IMR-90 (cell line): ENCODE results near the gene ELFN1. TPM values are rescaled to one million over a fixed set of nuclear protein-coding genes. Genes with fewer than 3 reads are reported as not detected.

Source experiments
- ATAC-seq: fragments of 200-7000 bp; cut with Tn5 transposase; 2 replicates; pipeline ENCODE4 v1.9.1; 2020; ENCODE audit warnings: low read depth, mild to moderate bottlenecking, moderate library complexity
- BruUV-seq: library from RNA; stranded (reverse); fragments of 400-500 nt; replicated peaks from 2 replicates; lab custom pipeline; 2021; lab: Mats Ljungman, UMichigan
- CTCF ChIA-PET: fragments of 300-600 bp; formaldehyde crosslinking; extraction: SDS; loops from one replicate; lab custom pipeline; 2021; ENCODE audit warnings: antibody characterized with exemption; lab: Yijun Ruan, JAX
- POLR2A ChIA-PET: fragments of 300-600 bp; sonication (Branson Sonifier 250); formaldehyde crosslinking; loops from one replicate; lab custom pipeline; 2022; ENCODE audit warnings: antibody characterized with exemption; ENCODE audit not compliant: unreplicated experiment; lab: Charles Lee
- DNase-seq: peaks from one replicate; pipeline ENCODE4 v3.0.0; 2013
- H2AFZ ChIP-seq: replicated peaks from 2 replicates; pipeline ENCODE3; 2013; ENCODE audit warnings: low read length, mild to moderate bottlenecking; ENCODE audit not compliant: poor library complexity
- H2AK5ac ChIP-seq: 2 replicates; pipeline ENCODE4 v1.6.1; 2013; ENCODE audit warnings: low read depth, low read length, inconsistent platforms
- H2AK9ac ChIP-seq: replicated peaks from 2 replicates; pipeline ENCODE3; 2013; ENCODE audit warnings: mild to moderate bottlenecking, low read depth, low read length, moderate library complexity; ENCODE audit not compliant: poor library complexity
- H2BK120ac ChIP-seq: 2 replicates; pipeline ENCODE4 v1.6.1; 2013; ENCODE audit warnings: low read depth, low read length, inconsistent platforms
- H2BK15ac ChIP-seq: 3 replicates; pipeline ENCODE4 v1.6.1; 2013; ENCODE audit warnings: low read depth, low read length, inconsistent platforms
- H2BK20ac ChIP-seq: 2 replicates; pipeline ENCODE4 v1.6.1; 2013; ENCODE audit warnings: low read depth, mild to moderate bottlenecking, inconsistent platforms, low read length, moderate library complexity
- H2BK5ac ChIP-seq: 2 replicates; pipeline ENCODE4 v1.6.1; 2013; ENCODE audit warnings: mild to moderate bottlenecking, low read depth, low read length, inconsistent platforms; ENCODE audit not compliant: poor library complexity, severe bottlenecking
- H3K14ac ChIP-seq: replicated peaks from 2 replicates; pipeline ENCODE4 v1.6.1; 2013; ENCODE audit warnings: low read depth, low read length, inconsistent platforms
- H3K18ac ChIP-seq: 2 replicates; pipeline ENCODE4 v1.6.1; 2013; ENCODE audit warnings: low read depth, low read length, control low read depth
- H3K23ac ChIP-seq: 2 replicates; pipeline ENCODE4 v1.6.1; 2013; ENCODE audit warnings: low read depth, low read length, inconsistent platforms
- H3K27ac ChIP-seq: 2 replicates; pipeline ENCODE4 v1.5.1; 2013; ENCODE audit warnings: mild to moderate bottlenecking, control low read depth, low read length; ENCODE audit not compliant: insufficient read depth
- H3K27me3 ChIP-seq: 2 replicates; pipeline ENCODE4 v1.6.1; 2013; ENCODE audit warnings: low read length; ENCODE audit not compliant: control insufficient read depth, insufficient read depth
- H3K36me3 ChIP-seq: 2 replicates; pipeline ENCODE4 v1.6.1; 2013; ENCODE audit warnings: low read length, mixed read lengths; ENCODE audit not compliant: control insufficient read depth, insufficient read depth
- H3K4ac ChIP-seq: 2 replicates; pipeline ENCODE4 v1.6.1; 2013; ENCODE audit warnings: low read depth, low read length, inconsistent platforms
- H3K4me1 ChIP-seq: 2 replicates; pipeline ENCODE4 v1.6.1; 2013; ENCODE audit warnings: low read length, mixed read lengths; ENCODE audit not compliant: control insufficient read depth, insufficient read depth
- H3K4me2 ChIP-seq: 2 replicates; pipeline ENCODE4 v1.6.1; 2013; ENCODE audit warnings: low read depth, mild to moderate bottlenecking, control low read depth, low read length, moderate library complexity
- H3K4me3 ChIP-seq: 2 replicates; pipeline ENCODE4 v1.5.1; 2013; ENCODE audit warnings: low read depth, mild to moderate bottlenecking, control low read depth, low read length, moderate library complexity; ENCODE audit not compliant: insufficient read depth
- H3K56ac ChIP-seq: 2 replicates; pipeline ENCODE4 v1.6.1; 2013; ENCODE audit warnings: low read length, inconsistent platforms; ENCODE audit not compliant: insufficient read depth; ENCODE audit errors: extremely low read depth
- H3K79me1 ChIP-seq, 2 experiments: 2 replicates each; pipeline ENCODE4 v1.6.1; 2013; ENCODE audit warnings: low read length in 2 of 2, inconsistent platforms in 1 of 2, low read depth in 1 of 2
- H3K9ac ChIP-seq: 2 replicates; pipeline ENCODE4 v1.6.1; 2013; ENCODE audit warnings: low read depth, low read length, control low read depth
- H3K9me1 ChIP-seq: 2 replicates; pipeline ENCODE4 v1.6.1; 2013; ENCODE audit warnings: low read length, inconsistent platforms; ENCODE audit not compliant: insufficient read depth
- H3K9me3 ChIP-seq: 2 replicates; pipeline ENCODE4 v1.6.1; 2013; ENCODE audit warnings: low read length; ENCODE audit not compliant: control insufficient read depth, insufficient read depth
- H4K20me1 ChIP-seq: 2 replicates; pipeline ENCODE4 v1.6.1; 2013; ENCODE audit warnings: low read length, inconsistent platforms; ENCODE audit not compliant: insufficient read depth
- H4K5ac ChIP-seq: 2 replicates; pipeline ENCODE4 v1.6.1; 2013; ENCODE audit warnings: mild to moderate bottlenecking, low read depth, low read length, control low read depth
- H4K8ac ChIP-seq, 2 experiments: 2 replicates each; pipeline ENCODE4 v1.6.1; 2013; ENCODE audit warnings: low read depth in 2 of 2, low read length in 2 of 2, control low read depth in 1 of 2, inconsistent platforms in 1 of 2
- H4K91ac ChIP-seq: 2 replicates; pipeline ENCODE4 v1.6.1; 2013; ENCODE audit warnings: low read depth, low read length, inconsistent platforms; ENCODE audit not compliant: insufficient read depth
- BHLHE40 ChIP-seq: fragments of 150-350 bp; IDR thresholded peaks from 2 replicates; pipeline ENCODE4 v1.6.1; 2016; ENCODE audit warnings: mild to moderate bottlenecking, low read depth, low read length
- CEBPB ChIP-seq: IDR thresholded peaks from 2 replicates; pipeline ENCODE4 v1.6.1; 2012; ENCODE audit warnings: low read depth, low read length, improper control_type of control experiment
- CHD1 ChIP-seq: IDR thresholded peaks from 2 replicates; pipeline ENCODE4 v1.6.1; 2012; ENCODE audit warnings: low read depth, low read length, improper control_type of control experiment
- FOS ChIP-seq: fragments of 150-350 bp; IDR thresholded peaks from 2 replicates; pipeline ENCODE4 v1.6.1; 2016; ENCODE audit warnings: low read depth, low read length
- MAFK ChIP-seq: IDR thresholded peaks from 2 replicates; pipeline ENCODE4 v1.6.1; 2012; ENCODE audit warnings: low read depth, low read length, improper control_type of control experiment
- MAZ ChIP-seq: IDR thresholded peaks from 2 replicates; pipeline ENCODE4 v1.6.1; 2012; ENCODE audit warnings: low read depth, mild to moderate bottlenecking, low read length, improper control_type of control experiment, moderate library complexity, borderline replicate concordance
- MXI1 ChIP-seq: IDR thresholded peaks from 2 replicates; pipeline ENCODE4 v1.6.1; 2012; ENCODE audit warnings: low read depth, mild to moderate bottlenecking, low read length, moderate library complexity, borderline replicate concordance
- NFE2L2 ChIP-seq: fragments of 150-350 bp; IDR thresholded peaks from 2 replicates; pipeline ENCODE4 v1.6.1; 2016; ENCODE audit warnings: low read depth, mild to moderate bottlenecking, low read length
- POLR2A ChIP-seq: IDR thresholded peaks from 2 replicates; pipeline ENCODE4 v1.6.1; 2012; ENCODE audit warnings: mild to moderate bottlenecking, low read depth, low read length
- RAD21 ChIP-seq: IDR thresholded peaks from 2 replicates; pipeline ENCODE4 v1.6.1; 2012; ENCODE audit warnings: low read length, improper control_type of control experiment
- RCOR1 ChIP-seq: IDR thresholded peaks from 2 replicates; pipeline ENCODE4 v1.6.1; 2012; ENCODE audit warnings: mild to moderate bottlenecking, low read length, improper control_type of control experiment; ENCODE audit not compliant: insufficient replicate concordance
- RFX5 ChIP-seq: IDR thresholded peaks from 2 replicates; pipeline ENCODE4 v1.8.0; 2012; ENCODE audit warnings: low read depth, mild to moderate bottlenecking, low read length, moderate library complexity
- SMC3 ChIP-seq: fragments of 150-350 bp; IDR thresholded peaks from 2 replicates; pipeline ENCODE4 v1.6.1; 2016; ENCODE audit warnings: low read depth, mild to moderate bottlenecking, antibody characterized with exemption, low read length, moderate library complexity
- WGBS, 2 experiments: methylation state at CpG; one replicate each; pipeline versions ENCODE4 v1.1.5 to v1.1.7; 2013; ENCODE audit warnings: missing lambda C conversion rate in 2 of 2; ENCODE audit not compliant: insufficient read length in 1 of 2; ENCODE audit errors: extremely low coverage in 2 of 2; 5-methylcytosine and 5-hydroxymethylcytosine counted together
- dilution Hi-C: fragments of 300-500 bp; cut with HindIII; formaldehyde crosslinking; loops from one replicate; pipeline ENCODE4 v1.14.3; 2018; ENCODE audit warnings: low sequenced_read_pairs; ENCODE audit not compliant: unreplicated experiment
- in situ Hi-C: fragments of 300-500 bp; cut with MboI; formaldehyde crosslinking; loops from 3 replicates; pipeline ENCODE4 v1.14.3; 2019; ENCODE audit warnings: low sequenced_read_pairs, inconsistent platforms, mixed read lengths
- intact Hi-C: fragments of 100-400 bp; cut with micrococcal nuclease; formaldehyde crosslinking; loops from 2 replicates; pipeline ENCODE4 v1.10.0; 2022
- polyA plus RNA-seq, 3 experiments: library from polyadenylated mRNA; depleted of rRNA; stranded (reverse); fragments of >200 nt; gene quantifications; 2 replicates each; pipeline ENCODE4 v1.2.3, GENCODE V29; 2012; ENCODE audit warnings: low replicate concordance in 1 of 3
- total RNA-seq: library from RNA; depleted of rRNA; stranded (reverse); fragments of >200 nt; gene quantifications from 2 replicates; pipeline ENCODE4 v1.2.3, GENCODE V29; 2012
- TF ChIP-seq, protein P1 (sequence below): fragments of 150-350 bp; IDR thresholded peaks from 2 replicates; pipeline ENCODE4 v1.6.1; 2017; ENCODE audit warnings: mild to moderate bottlenecking, antibody characterized with exemption, low read length, low read depth
- TF ChIP-seq, protein P2 (sequence below): fragments of 150-350 bp; IDR thresholded peaks from 2 replicates; pipeline ENCODE4 v1.6.1; 2016; ENCODE audit warnings: low read depth, mild to moderate bottlenecking, low read length, moderate library complexity, borderline replicate concordance
- TF ChIP-seq, protein P3 (sequence below): conservative IDR thresholded peaks from 2 replicates; pipeline ENCODE4 v1.5.1; 2012; ENCODE audit warnings: mild to moderate bottlenecking, low read depth, low read length, improper control_type of control experiment

Gene ELFN1
- total and polyA plus RNA-seq, 2 of the 4 experiments (the other 2 are of a cell fraction): 1.6 to 5.2 TPM

DNA sequence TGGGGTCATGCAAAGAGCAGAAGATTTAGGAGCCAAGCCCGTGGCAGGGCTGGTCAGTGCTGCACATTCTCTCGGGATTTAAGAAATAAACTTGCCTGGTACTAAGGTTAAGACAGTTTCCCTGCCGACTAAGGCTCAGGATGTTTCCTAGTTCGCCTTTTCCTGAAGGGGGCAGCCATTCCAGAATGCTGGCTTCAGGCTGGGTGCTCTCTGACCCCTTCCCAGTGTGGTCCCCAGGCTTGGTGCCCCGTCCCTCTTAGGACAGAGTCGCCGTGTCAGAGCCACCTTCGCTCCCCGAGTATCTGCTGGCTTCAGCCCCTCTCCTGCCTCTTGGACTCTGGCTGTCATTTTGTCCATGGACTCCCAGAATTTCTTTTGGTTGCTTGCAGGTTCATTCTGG is 117.2 kb downstream of the ELFN1 start:
- in situ Hi-C loops (no loop called here), intact Hi-C loops (no loop called here), dilution Hi-C loops (no loop called here)
- H2AK9ac ChIP-seq: no peak overlapping the region
- no peak for ATAC-seq
- no peak overlapping the region for H3K4me3 ChIP-seq
- no peak overlapping the region for H3K56ac ChIP-seq
- whole genome bisulfite sequencing, 2 experiments: 45% methylated on average over 4 of the region's 9 CpGs; no CpG with 5 or more reads in 1 of the 2 experiments
- no peak for DNase-seq
- ChIA-PET CTCF (no interaction called here), POLR2A (no interaction called here)
- H3K4me2 ChIP-seq: no peak overlapping the region
- H2BK15ac ChIP-seq: no peak overlapping the region
- H4K5ac ChIP-seq: no peak overlapping the region
- no peaks in the 10 kb centered on the region for H3K9me1 ChIP-seq
- no peak overlapping the region for H3K23ac ChIP-seq
- no TSS peak for BruUV-seq
- no peak overlapping the region for H2AFZ ChIP-seq
- no peaks in the 10 kb centered on the region for H4K20me1 ChIP-seq
- no peak overlapping the region for H4K91ac ChIP-seq
- H2BK5ac ChIP-seq: no peak overlapping the region
- no peak overlapping the region for H2AK5ac ChIP-seq
- H3K27ac ChIP-seq: no peak overlapping the region
- no peak overlapping the region for H2BK120ac ChIP-seq
- no peak for TF ChIP-seq POLR2A
- TF ChIP-seq CHD1: no peak
- TF ChIP-seq, protein P1, sequence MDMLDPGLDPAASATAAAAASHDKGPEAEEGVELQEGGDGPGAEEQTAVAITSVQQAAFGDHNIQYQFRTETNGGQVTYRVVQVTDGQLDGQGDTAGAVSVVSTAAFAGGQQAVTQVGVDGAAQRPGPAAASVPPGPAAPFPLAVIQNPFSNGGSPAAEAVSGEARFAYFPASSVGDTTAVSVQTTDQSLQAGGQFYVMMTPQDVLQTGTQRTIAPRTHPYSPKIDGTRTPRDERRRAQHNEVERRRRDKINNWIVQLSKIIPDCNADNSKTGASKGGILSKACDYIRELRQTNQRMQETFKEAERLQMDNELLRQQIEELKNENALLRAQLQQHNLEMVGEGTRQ: no peak
- TF ChIP-seq, protein P2, sequence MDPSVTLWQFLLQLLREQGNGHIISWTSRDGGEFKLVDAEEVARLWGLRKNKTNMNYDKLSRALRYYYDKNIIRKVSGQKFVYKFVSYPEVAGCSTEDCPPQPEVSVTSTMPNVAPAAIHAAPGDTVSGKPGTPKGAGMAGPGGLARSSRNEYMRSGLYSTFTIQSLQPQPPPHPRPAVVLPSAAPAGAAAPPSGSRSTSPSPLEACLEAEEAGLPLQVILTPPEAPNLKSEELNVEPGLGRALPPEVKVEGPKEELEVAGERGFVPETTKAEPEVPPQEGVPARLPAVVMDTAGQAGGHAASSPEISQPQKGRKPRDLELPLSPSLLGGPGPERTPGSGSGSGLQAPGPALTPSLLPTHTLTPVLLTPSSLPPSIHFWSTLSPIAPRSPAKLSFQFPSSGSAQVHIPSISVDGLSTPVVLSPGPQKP: no peak
- TF ChIP-seq CEBPB: no peak
- TF ChIP-seq SMC3: no peak
- TF ChIP-seq RFX5: no peak
- no peak for TF ChIP-seq NFE2L2
- no peak for TF ChIP-seq RCOR1
- TF ChIP-seq BHLHE40: no peak
- TF ChIP-seq, protein P3, sequence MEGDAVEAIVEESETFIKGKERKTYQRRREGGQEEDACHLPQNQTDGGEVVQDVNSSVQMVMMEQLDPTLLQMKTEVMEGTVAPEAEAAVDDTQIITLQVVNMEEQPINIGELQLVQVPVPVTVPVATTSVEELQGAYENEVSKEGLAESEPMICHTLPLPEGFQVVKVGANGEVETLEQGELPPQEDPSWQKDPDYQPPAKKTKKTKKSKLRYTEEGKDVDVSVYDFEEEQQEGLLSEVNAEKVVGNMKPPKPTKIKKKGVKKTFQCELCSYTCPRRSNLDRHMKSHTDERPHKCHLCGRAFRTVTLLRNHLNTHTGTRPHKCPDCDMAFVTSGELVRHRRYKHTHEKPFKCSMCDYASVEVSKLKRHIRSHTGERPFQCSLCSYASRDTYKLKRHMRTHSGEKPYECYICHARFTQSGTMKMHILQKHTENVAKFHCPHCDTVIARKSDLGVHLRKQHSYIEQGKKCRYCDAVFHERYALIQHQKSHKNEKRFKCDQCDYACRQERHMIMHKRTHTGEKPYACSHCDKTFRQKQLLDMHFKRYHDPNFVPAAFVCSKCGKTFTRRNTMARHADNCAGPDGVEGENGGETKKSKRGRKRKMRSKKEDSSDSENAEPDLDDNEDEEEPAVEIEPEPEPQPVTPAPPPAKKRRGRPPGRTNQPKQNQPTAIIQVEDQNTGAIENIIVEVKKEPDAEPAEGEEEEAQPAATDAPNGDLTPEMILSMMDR: no peak
- TF ChIP-seq FOS: no peak
- no peak for TF ChIP-seq MAZ
- TF ChIP-seq MXI1: no peak
- no peak for TF ChIP-seq RAD21
- TF ChIP-seq MAFK: no peak
- H3K79me1 ChIP-seq: no peaks in the 10 kb centered on the region
- H3K18ac ChIP-seq: no peak overlapping the region
- peaks cover 8% of the 10 kb centered on the region for H3K9me3 ChIP-seq
- no peak overlapping the region for H3K14ac ChIP-seq
- no peaks in the 10 kb centered on the region for H3K36me3 ChIP-seq
- no peak overlapping the region for H3K9ac ChIP-seq
- H2BK20ac ChIP-seq: no peak overlapping the region
- no peaks in the 10 kb centered on the region for H3K4me1 ChIP-seq
- peaks cover 3% of the 10 kb centered on the region for H3K27me3 ChIP-seq
- no peak overlapping the region for H3K4ac ChIP-seq
- H4K8ac ChIP-seq: no peak overlapping the region
